Upper lobe of left lung (tissue), 6 donors: ENCODE measurements around the gene RABEP1. TPM values are rescaled to one million over a fixed set of nuclear protein-coding genes. Genes with fewer than 3 reads are reported as not detected.

ENCODE experiments used
- ATAC-seq, 2 donors: fragments of 200-7000 bp; cut with Tn5 transposase; one replicate each; pipeline ENCODE4 v1.9.1; 2022; ENCODE audit warnings: mild to moderate bottlenecking in 2 of 2, moderate library complexity in 2 of 2; ENCODE audit not compliant: low FRiP score in 2 of 2
- DNase-seq, 2 donors: peaks; one replicate each; pipeline ENCODE4 v3.0.0-alpha.2; 2019 to 2020
- H3K27ac ChIP-seq, 4 donors: fragments of 200-600 bp; sonication (generic); one replicate each; pipeline ENCODE4 v1.5.1; 2016 to 2019
- H3K27me3 ChIP-seq, 4 donors: fragments of 200-600 bp; sonication (generic); one replicate each; pipeline ENCODE4 v1.5.1; 2017 to 2019
- H3K36me3 ChIP-seq, 4 donors: fragments of 200-600 bp; sonication (generic); one replicate each; pipeline ENCODE4 v1.5.1; 2016 to 2019
- H3K4me1 ChIP-seq, 4 donors: fragments of 200-600 bp; sonication (generic); one replicate each; pipeline ENCODE4 v1.5.1; 2018 to 2019
- H3K4me3 ChIP-seq, 4 donors: fragments of 200-600 bp; sonication (generic); one replicate each; pipeline ENCODE4 v1.5.1; 2017 to 2019; ENCODE audit warnings: mild to moderate bottlenecking in 2 of 4, moderate library complexity in 1 of 4
- H3K9me3 ChIP-seq, 4 donors: fragments of 200-600 bp; sonication (generic); one replicate each; pipeline ENCODE4 v1.5.1; 2018 to 2019
- CTCF ChIP-seq, 6 experiments: fragments of 450-650 bp in 4 of 6; fragments of 200-600 bp in 2 of 6; sonication (generic) in 2 of 6; IDR thresholded peaks; one replicate each; pipeline ENCODE4 v1.5.1; 2016 to 2019; ENCODE audit warnings: antibody characterized with exemption in 6 of 6
- EP300 ChIP-seq, 4 donors: sonication (generic); formaldehyde crosslinking; IDR thresholded peaks; one replicate each; pipeline ENCODE4 v1.5.1; 2017; ENCODE audit warnings: antibody characterized with exemption in 4 of 4, control low read depth in 2 of 4
- POLR2A ChIP-seq, 4 donors: fragments of 450-650 bp; IDR thresholded peaks; one replicate each; pipeline ENCODE4 v1.5.1; 2016 to 2017; ENCODE audit warnings: antibody characterized with exemption in 4 of 4, mild to moderate bottlenecking in 2 of 4
- POLR2AphosphoS5 ChIP-seq, 2 donors: sonication (generic); formaldehyde crosslinking; IDR thresholded peaks; one replicate each; pipeline ENCODE4 v1.5.1; 2017; ENCODE audit warnings: antibody characterized with exemption in 2 of 2
- WGBS, 2 donors: methylation state at CpG; one replicate each; pipeline ENCODE4 v1.1.5; 2017 to 2018; 5-methylcytosine and 5-hydroxymethylcytosine counted together
- total RNA-seq, 6 donors: library from RNA; depleted of rRNA in 4 of 6; stranded (reverse); fragments of >200 nt in 4 of 6; gene quantifications; one replicate each; pipeline versions ENCODE4 v1.1.0 to v1.2.1, GENCODE V29; 2016 to 2021
- donor health status: DM: no; HTN: no; CAD: no; lungs with moderate emphysema.
- donor health status: DM: no; HTN: yes; CAD: no; lungs with severe emphysema.

The RABEP1 gene
- total RNA-seq, 6 donors from 2014 or later, result 36.1 to 81.7 (median 39.6) TPM

GRCh38 chr17:5361426-5361825, 79.3 kb downstream of the RABEP1 start:
- Histone ChIP-seq H3K36me3 (peaks cover 12 to 76% (median 46%) of the 10 kb centered on the region in 4 donors), H3K4me1 (no peaks in the 10 kb centered on the region), H3K4me3 (no peak overlapping the region), H3K27me3 (no peaks in the 10 kb centered on the region), H3K9me3 (no peaks in the 10 kb centered on the region), H3K27ac (no peak overlapping the region)
- WGBS, 2 donors, result 78 to 83% methylated on average over 9 of the region's 9 CpGs
- no peak for TF ChIP-seq CTCF (IDR thresholded peaks at IDR 0.05)
- no peak for ATAC-seq
- DNase-seq, result no peak

GRCh38 chr17:5362162-5362811, 80.2 kb downstream of the RABEP1 start:
- no peak for DNase-seq
- 77 to 82% methylated on average over 7 of the region's 7 CpGs for WGBS, 2 donors

GRCh38 chr17:5364156-5364555, 82.1 kb downstream of the RABEP1 start:
- 91 to 94% methylated on average over 6 of the region's 6 CpGs for WGBS, 2 donors
- H3K9me3 ChIP-seq, result no peaks in the 10 kb centered on the region
- H3K4me1 ChIP-seq, result no peaks in the 10 kb centered on the region
- no peaks in the 10 kb centered on the region for H3K27me3 ChIP-seq
- H3K27ac ChIP-seq, result no peak overlapping the region
- peak in 1 of 2 donors; percentile 66 for ATAC-seq
- H3K36me3 ChIP-seq, result peaks cover 10 to 71% (median 48%) of the 10 kb centered on the region in 4 donors
- no peak for DNase-seq
- TF ChIP-seq CTCF (IDR thresholded peaks at IDR 0.05) (no peak), EP300 (IDR thresholded peaks at IDR 0.05) (no peak), POLR2AphosphoS5 (IDR thresholded peaks at IDR 0.05) (no peak), POLR2A (IDR thresholded peaks at IDR 0.05) (no peak)
- no peak overlapping the region for H3K4me3 ChIP-seq

More at GRCh38 chr17:5362162-5362811, 80.2 kb downstream of the RABEP1 start:
- Histone ChIP-seq H3K4me1 (no peaks in the 10 kb centered on the region), H3K4me3 (no peak overlapping the region), H3K36me3 (peaks cover 12 to 73% (median 46%) of the 10 kb centered on the region in 4 donors), H3K27ac (no peak overlapping the region), H3K9me3 (no peaks in the 10 kb centered on the region), H3K27me3 (no peaks in the 10 kb centered on the region)
- no peak for ATAC-seq
- TF ChIP-seq POLR2AphosphoS5 (IDR thresholded peaks at IDR 0.05) (no peak), CTCF (IDR thresholded peaks at IDR 0.05) (no peak), POLR2A (IDR thresholded peaks at IDR 0.05) (no peak), EP300 (IDR thresholded peaks at IDR 0.05) (no peak)

- Histone ChIP-seq H3K36me3 (peaks cover 10 to 73% (median 50%) of the 10 kb centered on the region in 4 donors), H3K4me1 (no peaks in the 10 kb centered on the region), H3K27me3 (no peaks in the 10 kb centered on the region), H3K9me3 (no peaks in the 10 kb centered on the region), H3K4me3 (no peak overlapping the region), H3K27ac (no peak overlapping the region)
- no peak for DNase-seq
- peak in 1 of 2 donors; percentile 56 for ATAC-seq
- TF ChIP-seq POLR2A (IDR thresholded peaks at IDR 0.05) (no peak), POLR2AphosphoS5 (IDR thresholded peaks at IDR 0.05) (no peak), CTCF (IDR thresholded peaks at IDR 0.05) (no peak), EP300 (IDR thresholded peaks at IDR 0.05) (no peak)
Observed at GRCh38 chr17:5364696-5365095, 82.6 kb downstream of the RABEP1 start.

- ATAC-seq, result no peak
- H3K36me3 ChIP-seq, result peaks cover 10 to 75% (median 47%) of the 10 kb centered on the region in 4 donors
- TF ChIP-seq EP300 (IDR thresholded peaks at IDR 0.05) (no peak), POLR2A (IDR thresholded peaks at IDR 0.05) (no peak), POLR2AphosphoS5 (IDR thresholded peaks at IDR 0.05) (no peak), CTCF (IDR thresholded peaks at IDR 0.05) (no peak)
- H3K4me3 ChIP-seq, result no peak overlapping the region
- H3K9me3 ChIP-seq, result no peaks in the 10 kb centered on the region
- no peak overlapping the region for H3K27ac ChIP-seq
- no peaks in the 10 kb centered on the region for H3K4me1 ChIP-seq
- H3K27me3 ChIP-seq, result no peaks in the 10 kb centered on the region
- WGBS, 2 donors, result 76 to 84% methylated on average over 6 of the region's 6 CpGs
- no peak for DNase-seq
Observed at GRCh38 chr17:5365831-5366230, 83.7 kb downstream of the RABEP1 start.
